ENCODE data around the gene HDAC11. TPM values are rescaled to one million over a fixed set of nuclear protein-coding genes. Genes with fewer than 3 reads are reported as not detected.

The HDAC11 gene
- polyA plus RNA-seq, 2 of the 4 experiments (the other 2 are of a cell fraction) = 5.6 to 8.4 TPM

GRCh38 chr3:13482106-13482690 lies 2.1 kb downstream of the HDAC11 start:
- peaks cover 22% of the 10 kb centered on the region for H3K4me1 ChIP-seq
- no peaks in the 10 kb centered on the region for H3K9me3 ChIP-seq
- ATAC-seq (no peak), DNase-seq (ENCODE audit: low read depth in 1 of 2, low spot score in 1 of 2) (no peak), FAIRE-seq (no peak)
- no peak for TF ChIP-seq FOSB (CRISPR knock-in tag; IDR thresholded peaks at IDR 0.05)
- no peak for TF ChIP-seq RCOR1 (IDR thresholded peaks at IDR 0.05; ENCODE audit: low read depth, low read length)
- TF ChIP-seq POLR2AphosphoS2 (conservative IDR thresholded peaks at IDR 0.05; ENCODE audit: low read length) = no peak
- TF ChIP-seq MAFK (IDR thresholded peaks at IDR 0.05; ENCODE audit: partially characterized antibody) = no peak
- TF ChIP-seq RFX5 (IDR thresholded peaks at IDR 0.05) = no peak
- TF ChIP-seq RAD21 (conservative IDR thresholded peaks at IDR 0.05 in 1 of 2, IDR thresholded peaks at IDR 0.05 in 1 of 2) = no peak
- no peak for TF ChIP-seq JUN (IDR thresholded peaks at IDR 0.05)
- WGBS (ENCODE audit: missing lambda C conversion rate) = 92% methylated on average over 10 of the region's 10 CpGs
- ChIA-PET POLR2A (interaction anchor here (2.4 kb wide), 1 partner anchor 30 kb away, joined by 7 read pairs; no protein-coding TSS in a partner anchor), CTCF (interaction anchor here (1.2 to 14.1 kb wide), 8 partner anchors 10 to 398 kb away, joined by 3 to 124 read pairs (median 6); partner anchors contain the start of gene WNT7A)
- no peak overlapping the region for H3K27ac ChIP-seq
- no peak overlapping the region for H3K4me2 ChIP-seq
- no peak overlapping the region for H3K4me3 ChIP-seq

GRCh38 chr3:13483286-13483685 lies 3.2 kb downstream of the HDAC11 start:
- DNase-seq (ENCODE audit: low read depth in 1 of 2, low spot score in 1 of 2) = no peak
- Histone ChIP-seq H3K27ac (no peak overlapping the region), H3K4me3 (no peak overlapping the region), H3K4me2 (no peak overlapping the region), H3K4me1 (peaks cover 22% of the 10 kb centered on the region), H3K9me3 (no peaks in the 10 kb centered on the region)
- no peak for FAIRE-seq
- ChIA-PET POLR2A (no interaction called here), CTCF (interaction anchor here (1.5 to 14.1 kb wide), 5 partner anchors 12 to 174 kb away, joined by 4 to 124 read pairs (median 8); no protein-coding TSS in a partner anchor)
- TF ChIP-seq HES2 (IDR thresholded peaks at IDR 0.05) = no peak
- no peak for TF ChIP-seq KDM5A (IDR thresholded peaks at IDR 0.05)
- WGBS (ENCODE audit: missing lambda C conversion rate) = 90% methylated on average over 7 of the region's 7 CpGs
- ATAC-seq = no peak

GRCh38 chr3:13483988-13484695 lies 4.0 kb downstream of the HDAC11 start:
- TF ChIP-seq CBX8 (IDR thresholded peaks at IDR 0.05) (no peak), FOSL2 (IDR thresholded peaks at IDR 0.05) (no peak), FOSL2 (CRISPR knock-in tag; IDR thresholded peaks at IDR 0.05) (no peak), ATOH8 (CRISPR knock-in tag; IDR thresholded peaks at IDR 0.05; ENCODE audit: low read depth) (no peak), NFE2L2 (conservative IDR thresholded peaks at IDR 0.05; ENCODE audit: low read length) (no peak), RAD21 (conservative IDR thresholded peaks at IDR 0.05 in 1 of 2, IDR thresholded peaks at IDR 0.05 in 1 of 2) (no peak), MYC (IDR thresholded peaks at IDR 0.05; ENCODE audit: borderline replicate concordance, low read length) (no peak), SREBF2 (IDR thresholded peaks at IDR 0.05) (no peak), REST (IDR thresholded peaks at IDR 0.05) (no peak), KDM1A (IDR thresholded peaks at IDR 0.05; ENCODE audit: low read depth) (no peak), FOSB (CRISPR knock-in tag; IDR thresholded peaks at IDR 0.05) (no peak), RCOR1 (IDR thresholded peaks at IDR 0.05; ENCODE audit: low read depth, low read length) (no peak), ZFP36 (IDR thresholded peaks at IDR 0.05; ENCODE audit: borderline replicate concordance, partially characterized antibody) (no peak), HOXB5 (CRISPR knock-in tag; IDR thresholded peaks at IDR 0.05) (no peak), KDM5A (IDR thresholded peaks at IDR 0.05) (no peak)
- DNase-seq (ENCODE audit: low read depth in 1 of 2, low spot score in 1 of 2) (no peak), FAIRE-seq (no peak), ATAC-seq (no peak)
- Histone ChIP-seq H3K4me3 (no peak overlapping the region), H3K4me2 (no peak overlapping the region), H3K27ac (no peak overlapping the region), H3K4me1 (peaks cover 19% of the 10 kb centered on the region), H3K9me3 (no peaks in the 10 kb centered on the region)
- ChIA-PET POLR2A (no interaction called here), CTCF (interaction anchor here (0.9 to 14.1 kb wide), 5 partner anchors 11 to 173 kb away, joined by 3 to 124 read pairs (median 5); no protein-coding TSS in a partner anchor)
- WGBS (ENCODE audit: missing lambda C conversion rate) = 92% methylated on average over 21 of the region's 21 CpGs

All from A549 (cell line).